ENCODE data around the gene GNL1. TPM values are rescaled to one million over a fixed set of nuclear protein-coding genes. Genes with fewer than 3 reads are reported as not detected.
"Not testable (repeated sequence)": the region's sequence is repeated elsewhere in the genome, so short reads cannot be mapped to it uniquely, and the experiment has no call there.

Gene GNL1
- total and polyA plus RNA-seq, 4 donors: 10.1 to 18.2 (median 13.2) TPM

GRCh38 chr6:30518505-30519145, 37.7 kb downstream of the GNL1 start:
- H3K4me3 ChIP-seq (ENCODE audit: low read depth in 1 of 3, low read length in 3 of 3); H3K4me1 ChIP-seq (ENCODE audit: control insufficient read depth in 4 of 4, insufficient read depth in 4 of 4, low read length in 3 of 4); H3K36me3 ChIP-seq (ENCODE audit: control insufficient read depth in 4 of 4, insufficient read depth in 3 of 4, low read depth in 1 of 4, low read length in 3 of 4); H3K9ac ChIP-seq (ENCODE audit: low read depth in 1 of 2, low read length in 2 of 2); DNase-seq (ENCODE audit: low spot score); H3K27ac ChIP-seq (ENCODE audit: low read depth in 1 of 2, low read length in 2 of 2); H3K9me3 ChIP-seq (ENCODE audit: control insufficient read depth in 4 of 4, low read length in 3 of 4); H3K27me3 ChIP-seq (ENCODE audit: control insufficient read depth in 4 of 4, insufficient read depth in 4 of 4, low read length in 3 of 4): not testable (repeated sequence)
- 84% methylated on average over 19 of the region's 19 CpGs for WGBS

- 92% methylated on average over 21 of the region's 21 CpGs for WGBS
- H3K27ac ChIP-seq (ENCODE audit: low read depth in 1 of 2, low read length in 2 of 2); H3K36me3 ChIP-seq (ENCODE audit: control insufficient read depth in 4 of 4, insufficient read depth in 3 of 4, low read depth in 1 of 4, low read length in 3 of 4); H3K4me1 ChIP-seq (ENCODE audit: control insufficient read depth in 4 of 4, insufficient read depth in 4 of 4, low read length in 3 of 4); DNase-seq (ENCODE audit: low spot score); H3K4me3 ChIP-seq (ENCODE audit: low read depth in 1 of 3, low read length in 3 of 3); H3K9me3 ChIP-seq (ENCODE audit: control insufficient read depth in 4 of 4, low read length in 3 of 4); H3K9ac ChIP-seq (ENCODE audit: low read depth in 1 of 2, low read length in 2 of 2); H3K27me3 ChIP-seq (ENCODE audit: control insufficient read depth in 4 of 4, insufficient read depth in 4 of 4, low read length in 3 of 4): not testable (repeated sequence)
Observed at GRCh38 chr6:30517767-30518504, 38.4 kb downstream of the GNL1 start.

GRCh38 chr6:30516754-30517076, 39.6 kb downstream of the GNL1 start:
- not testable (repeated sequence) for H3K27me3 ChIP-seq (ENCODE audit: control insufficient read depth in 4 of 4, insufficient read depth in 4 of 4, low read length in 3 of 4); DNase-seq (ENCODE audit: low spot score); H3K9me3 ChIP-seq (ENCODE audit: control insufficient read depth in 4 of 4, low read length in 3 of 4); H3K36me3 ChIP-seq (ENCODE audit: control insufficient read depth in 4 of 4, insufficient read depth in 3 of 4, low read depth in 1 of 4, low read length in 3 of 4); H3K4me1 ChIP-seq (ENCODE audit: control insufficient read depth in 4 of 4, insufficient read depth in 4 of 4, low read length in 3 of 4)
- Histone ChIP-seq H3K27ac (ENCODE audit: low read depth in 1 of 2, low read length in 2 of 2) (peak overlapping the region; percentile 87 to 94), H3K4me3 (ENCODE audit: low read depth in 1 of 3, low read length in 3 of 3) (peak overlapping the region in 1 of 3 donors; percentile 55), H3K9ac (ENCODE audit: low read depth in 1 of 2, low read length in 2 of 2) (peak overlapping the region; percentile 45 to 84)
- WGBS: 60% methylated on average over 9 of the region's 9 CpGs

GRCh38 chr6:30515944-30516753, 40.1 kb downstream of the GNL1 start:
- H3K27ac ChIP-seq (ENCODE audit: low read depth in 1 of 2, low read length in 2 of 2): peak overlapping the region; percentile 87 to 94
- WGBS: 4% methylated on average over 33 of the region's 33 CpGs
- peaks cover 0 to 2% (median 0%) of the 10 kb centered on the region in 4 donors for H3K36me3 ChIP-seq (ENCODE audit: control insufficient read depth in 4 of 4, insufficient read depth in 3 of 4, low read depth in 1 of 4, low read length in 3 of 4)
- no peaks in the 10 kb centered on the region for H3K27me3 ChIP-seq (ENCODE audit: control insufficient read depth in 4 of 4, insufficient read depth in 4 of 4, low read length in 3 of 4)
- peak; percentile 80 for DNase-seq (ENCODE audit: low spot score)
- H3K4me1 ChIP-seq (ENCODE audit: control insufficient read depth in 4 of 4, insufficient read depth in 4 of 4, low read length in 3 of 4): no peaks in the 10 kb centered on the region
- no peaks in the 10 kb centered on the region for H3K9me3 ChIP-seq (ENCODE audit: control insufficient read depth in 4 of 4, low read length in 3 of 4)
- peak overlapping the region; percentile 45 to 84 for H3K9ac ChIP-seq (ENCODE audit: low read depth in 1 of 2, low read length in 2 of 2)
- peak overlapping the region; percentile 4 to 55 (median 54) for H3K4me3 ChIP-seq (ENCODE audit: low read depth in 1 of 3, low read length in 3 of 3)
- peak; percentile 75 to 77 for TF ChIP-seq RXRA (IDR thresholded peaks at IDR 0.05)
- TF ChIP-seq REST (IDR thresholded peaks at IDR 0.05): peak; percentile 85
- no peak for TF ChIP-seq ATF3 (IDR thresholded peaks at IDR 0.05)
- TF ChIP-seq HNF4G (IDR thresholded peaks at IDR 0.05): peak; percentile 57
- peak; percentile 93 for TF ChIP-seq YY1 (IDR thresholded peaks at IDR 0.05)
- peak; percentile 80 for TF ChIP-seq MAX (IDR thresholded peaks at IDR 0.05)
- TF ChIP-seq NR2F2 (IDR thresholded peaks at IDR 0.05): peak; percentile 90
- TF ChIP-seq EGR1 (IDR thresholded peaks at IDR 0.05; ENCODE audit: low read depth in 2 of 2): peak; percentile 68 to 84
- peak; percentile 37 for TF ChIP-seq FOXA1 (IDR thresholded peaks at IDR 0.05)
- peak; percentile 24 to 26 for TF ChIP-seq RAD21 (IDR thresholded peaks at IDR 0.05)
- peak; percentile 78 for TF ChIP-seq TAF1 (conservative IDR thresholded peaks at IDR 0.05)
- peak in 1 of 2 donors; percentile 74 for TF ChIP-seq JUND (IDR thresholded peaks at IDR 0.05)
- TF ChIP-seq ZBTB33 (IDR thresholded peaks at IDR 0.05): peak; percentile 51
- peak; percentile 77 to 81 for TF ChIP-seq HNF4A (conservative IDR thresholded peaks at IDR 0.05)
- TF ChIP-seq GABPA (IDR thresholded peaks at IDR 0.05 in 1 of 2, conservative IDR thresholded peaks at IDR 0.05 in 1 of 2): peak; percentile 50 to 79
- TF ChIP-seq FOXA2 (IDR thresholded peaks at IDR 0.05): no peak
